HG03521 (cell line): ENCODE measurements around the gene TP63.
"Not testable (repeated sequence)": the region's sequence is repeated elsewhere in the genome, so short reads cannot be mapped to it uniquely, and the experiment has no call there.

ENCODE experiments used
- ATAC-seq: cut with Tn5 transposase; IDR thresholded peaks from one replicate; pipeline ENCODE4 v1.9.1; 2021; ENCODE audit warnings: mild to moderate bottlenecking, moderate library complexity; ENCODE audit not compliant: unreplicated experiment

Gene TP63

GRCh38 chr3:189720736-189721417 is 89.7 kb downstream of the TP63 start:
- ATAC-seq = no peak

GRCh38 chr3:189721873-189722665 is 90.9 kb downstream of the TP63 start:
- no peak for ATAC-seq

GRCh38 chr3:189724356-189724755 is 93.2 kb downstream of the TP63 start:
- no peak for ATAC-seq

GRCh38 chr3:189726277-189726676 is 95.1 kb downstream of the TP63 start:
- no peak for ATAC-seq

GRCh38 chr3:189727158-189727557 is 96.0 kb downstream of the TP63 start:
- no peak for ATAC-seq

GRCh38 chr3:189727898-189728297 is 96.7 kb downstream of the TP63 start:
- no peak for ATAC-seq

- no peak for ATAC-seq
Observed at GRCh38 chr3:189728915-189729314, 97.7 kb downstream of the TP63 start.

GRCh38 chr3:189734061-189734460 is 102.9 kb downstream of the TP63 start:
- ATAC-seq = no peak

GRCh38 chr3:189735913-189736312 is 104.7 kb downstream of the TP63 start:
- ATAC-seq = no peak

GRCh38 chr3:189737071-189737470 is 105.9 kb downstream of the TP63 start:
- ATAC-seq = no peak

- no peak for ATAC-seq
Observed at GRCh38 chr3:189737619-189738018, 106.4 kb downstream of the TP63 start.

- no peak for ATAC-seq
Observed at GRCh38 chr3:189739378-189739777, 108.2 kb downstream of the TP63 start.

GRCh38 chr3:189740156-189740555 is 109.0 kb downstream of the TP63 start:
- no peak for ATAC-seq

- no peak for ATAC-seq
Observed at GRCh38 chr3:189744235-189744634, 113.0 kb downstream of the TP63 start.

GRCh38 chr3:189745622-189746021 is 114.4 kb downstream of the TP63 start:
- ATAC-seq = no peak

GRCh38 chr3:189748046-189748445 is 116.9 kb downstream of the TP63 start:
- ATAC-seq = no peak

- ATAC-seq = not testable (repeated sequence)
Observed at GRCh38 chr3:189750972-189751371, 119.8 kb downstream of the TP63 start.

GRCh38 chr3:189754356-189754755 is 123.2 kb downstream of the TP63 start:
- ATAC-seq = no peak

- ATAC-seq = no peak
Observed at GRCh38 chr3:189756582-189757078, 125.4 kb downstream of the TP63 start.

- no peak for ATAC-seq
Observed at GRCh38 chr3:189758186-189758585, 127.0 kb downstream of the TP63 start.

GRCh38 chr3:189766416-189766815 is 135.2 kb downstream of the TP63 start:
- ATAC-seq = no peak

- ATAC-seq = no peak
Observed at GRCh38 chr3:189771842-189772450, 140.8 kb downstream of the TP63 start.
